Suprapubic skin (tissue), 3 donors: ENCODE measurements around the gene C6orf62.
"Not testable (repeated sequence)": the region's sequence is repeated elsewhere in the genome, so short reads cannot be mapped to it uniquely, and the experiment has no call there.

Source experiments
- CTCF ChIP-seq, 2 donors: fragments of 200-600 bp in 1 of 2; fragments of 450-650 bp in 1 of 2; sonication (generic) in 1 of 2; IDR thresholded peaks; one replicate each; pipeline ENCODE4 v1.5.1; 2016 to 2019; ENCODE audit warnings: antibody characterized with exemption in 2 of 2, mild to moderate bottlenecking in 1 of 2, moderate library complexity in 1 of 2
- POLR2A ChIP-seq, 2 donors: fragments of 450-650 bp; IDR thresholded peaks; one replicate each; pipeline ENCODE4 v1.6.1; 2017; ENCODE audit warnings: antibody characterized with exemption in 2 of 2, mild to moderate bottlenecking in 2 of 2, moderate library complexity in 2 of 2

GRCh38 chr6:24661759-24662158 is 57.2 kb downstream of the C6orf62 start:
- not testable (repeated sequence) for TF ChIP-seq CTCF, POLR2A (IDR thresholded peaks at IDR 0.05)
